ELF-1 (cell line): Measurements from ENCODE around the gene MOK.

ENCODE experiments used
- DNase-seq: peaks from one replicate; pipeline ENCODE4 v3.0.0-alpha.2; 2016; ENCODE audit warnings: low read depth, low spot score

MOK gene

GRCh38 chr14:102225386-102225785, 79.6 kb downstream of the MOK start:
- no peak for DNase-seq

- DNase-seq, result no peak
Observed at GRCh38 chr14:102223682-102224081, 81.3 kb downstream of the MOK start.

- DNase-seq, result no peak
Observed at GRCh38 chr14:102222751-102223150, 82.2 kb downstream of the MOK start.

GRCh38 chr14:102222009-102222575, 82.9 kb downstream of the MOK start:
- DNase-seq, result no peak

- DNase-seq, result no peak
Observed at GRCh38 chr14:102221026-102221425, 83.9 kb downstream of the MOK start.

GRCh38 chr14:102220031-102220430, 84.9 kb downstream of the MOK start:
- DNase-seq, result no peak

- DNase-seq, result no peak
Observed at GRCh38 chr14:102219316-102219715, 85.6 kb downstream of the MOK start.

- DNase-seq, result no peak
Observed at GRCh38 chr14:102218688-102219087, 86.3 kb downstream of the MOK start.

- DNase-seq, result no peak
Observed at GRCh38 chr14:102217987-102218421, 87.0 kb downstream of the MOK start.

- DNase-seq, result no peak
Observed at GRCh38 chr14:102217399-102217798, 87.6 kb downstream of the MOK start.

- no peak for DNase-seq
Observed at GRCh38 chr14:102215576-102216250, 89.3 kb downstream of the MOK start.

- DNase-seq, result no peak
Observed at GRCh38 chr14:102215071-102215470, 89.9 kb downstream of the MOK start.

- DNase-seq, result no peak
Observed at GRCh38 chr14:102213984-102214658, 90.8 kb downstream of the MOK start.

GRCh38 chr14:102213470-102213869, 91.5 kb downstream of the MOK start:
- no peak for DNase-seq

- DNase-seq, result no peak
Observed at GRCh38 chr14:102212845-102213244, 92.1 kb downstream of the MOK start.

- DNase-seq, result no peak
Observed at GRCh38 chr14:102212356-102212755, 92.6 kb downstream of the MOK start.

GRCh38 chr14:102211240-102211639, 93.7 kb downstream of the MOK start:
- no peak for DNase-seq

GRCh38 chr14:102210421-102211042, 94.4 kb downstream of the MOK start:
- DNase-seq, result no peak

GRCh38 chr14:102209224-102209966, 95.6 kb downstream of the MOK start:
- peak; percentile 59 for DNase-seq

- DNase-seq, result no peak
Observed at GRCh38 chr14:102208741-102209140, 96.2 kb downstream of the MOK start.

GRCh38 chr14:102207831-102208365, 97.1 kb downstream of the MOK start:
- no peak for DNase-seq

- no peak for DNase-seq
Observed at GRCh38 chr14:102206918-102207317, 98.0 kb downstream of the MOK start.
